Hepatocyte (in vitro differentiated cells): ENCODE data around the gene NME4. TPM values are rescaled to one million over a fixed set of nuclear protein-coding genes. Genes with fewer than 3 reads are reported as not detected.
"Not testable (repeated sequence)": the region's sequence is repeated elsewhere in the genome, so short reads cannot be mapped to it uniquely, and the experiment has no call there.

Experiments used
- DNase-seq: peaks from one replicate; pipeline ENCODE4 v3.0.0-alpha.2; 2016; ENCODE audit warnings: low spot score
- H2AFZ ChIP-seq: fragments of 200-600 bp; sonication (generic); 2 replicates; pipeline ENCODE4 v1.6.0; 2016; ENCODE audit warnings: antibody characterized with exemption, mild to moderate bottlenecking
- H3K27ac ChIP-seq: fragments of 200-600 bp; sonication (generic); 2 replicates; pipeline ENCODE4 v1.5.1; 2016; ENCODE audit warnings: mild to moderate bottlenecking
- H3K27me3 ChIP-seq: fragments of 200-600 bp; sonication (generic); 2 replicates; pipeline ENCODE4 v1.6.1; 2016
- H3K36me3 ChIP-seq: fragments of 200-600 bp; sonication (generic); replicated peaks from 2 replicates; pipeline ENCODE4 v1.5.1; 2016; ENCODE audit warnings: low read depth; ENCODE audit not compliant: insufficient read depth
- H3K4me1 ChIP-seq: fragments of 200-600 bp; sonication (generic); 2 replicates; pipeline ENCODE4 v1.5.1; 2016; ENCODE audit warnings: mild to moderate bottlenecking, moderate library complexity; ENCODE audit not compliant: insufficient read depth
- H3K4me2 ChIP-seq: fragments of 200-600 bp; sonication (generic); 2 replicates; pipeline ENCODE4 v1.6.0; 2016
- H3K4me3 ChIP-seq: fragments of 200-600 bp; sonication (generic); 2 replicates; pipeline ENCODE4 v1.5.1; 2016; ENCODE audit warnings: mild to moderate bottlenecking
- H3K79me2 ChIP-seq: fragments of 200-600 bp; sonication (generic); 2 replicates; pipeline ENCODE4 v1.6.0; 2017; ENCODE audit warnings: mild to moderate bottlenecking
- H3K9me2 ChIP-seq: fragments of 200-600 bp; sonication (generic); replicated peaks from 2 replicates; pipeline ENCODE4 v1.6.0; 2017; ENCODE audit warnings: mild to moderate bottlenecking; ENCODE audit not compliant: insufficient read depth
- H3K9me3 ChIP-seq: fragments of 200-600 bp; sonication (generic); 2 replicates; pipeline ENCODE4 v1.5.1; 2016; ENCODE audit warnings: low read depth, mild to moderate bottlenecking
- H4K20me1 ChIP-seq: fragments of 200-600 bp; sonication (generic); 2 replicates; pipeline ENCODE4 v1.6.0; 2016; ENCODE audit warnings: mild to moderate bottlenecking; ENCODE audit not compliant: insufficient read depth, poor library complexity, severe bottlenecking
- EZH2 ChIP-seq: fragments of 200-600 bp; sonication (generic); IDR thresholded peaks from 2 replicates; pipeline ENCODE4 v1.6.1; 2016; ENCODE audit warnings: antibody characterized with exemption, mild to moderate bottlenecking, borderline replicate concordance
- EZH2phosphoT487 ChIP-seq: fragments of 200-600 bp; sonication (generic); IDR thresholded peaks from one replicate; pipeline ENCODE4 v1.6.1; 2018; ENCODE audit warnings: antibody characterized with exemption, mild to moderate bottlenecking, low read depth, moderate library complexity; ENCODE audit not compliant: unreplicated experiment, severe bottlenecking
- WGBS: methylation state at CpG from one replicate; pipeline ENCODE4 v1.1.6; 2016; ENCODE audit warnings: low lambda C conversion rate; ENCODE audit errors: missing lambda C conversion rate; 5-methylcytosine and 5-hydroxymethylcytosine counted together
- polyA plus RNA-seq: library from polyadenylated mRNA; unstranded; fragments of >200 nt; fragmentation: Nextera tagmentation; extraction: Ambion mirVana; gene quantifications from 2 replicates; pipeline ENCODE4 v1.2.1, GENCODE V29; 2016
- total RNA-seq: library from RNA; depleted of rRNA; stranded (reverse); fragments of >200 nt; gene quantifications from 2 replicates; pipeline ENCODE4 v1.2.3, GENCODE V29; 2014
- TF ChIP-seq, protein P1 (sequence below): fragments of 200-600 bp; sonication (generic); IDR thresholded peaks from 2 replicates; pipeline ENCODE4 v1.5.1; 2016; ENCODE audit warnings: antibody characterized with exemption, mild to moderate bottlenecking; ENCODE audit not compliant: poor library complexity

NME4 gene
- total and polyA plus RNA-seq, 2 experiments from 2014 or later = 168 to 543 TPM

DNA sequence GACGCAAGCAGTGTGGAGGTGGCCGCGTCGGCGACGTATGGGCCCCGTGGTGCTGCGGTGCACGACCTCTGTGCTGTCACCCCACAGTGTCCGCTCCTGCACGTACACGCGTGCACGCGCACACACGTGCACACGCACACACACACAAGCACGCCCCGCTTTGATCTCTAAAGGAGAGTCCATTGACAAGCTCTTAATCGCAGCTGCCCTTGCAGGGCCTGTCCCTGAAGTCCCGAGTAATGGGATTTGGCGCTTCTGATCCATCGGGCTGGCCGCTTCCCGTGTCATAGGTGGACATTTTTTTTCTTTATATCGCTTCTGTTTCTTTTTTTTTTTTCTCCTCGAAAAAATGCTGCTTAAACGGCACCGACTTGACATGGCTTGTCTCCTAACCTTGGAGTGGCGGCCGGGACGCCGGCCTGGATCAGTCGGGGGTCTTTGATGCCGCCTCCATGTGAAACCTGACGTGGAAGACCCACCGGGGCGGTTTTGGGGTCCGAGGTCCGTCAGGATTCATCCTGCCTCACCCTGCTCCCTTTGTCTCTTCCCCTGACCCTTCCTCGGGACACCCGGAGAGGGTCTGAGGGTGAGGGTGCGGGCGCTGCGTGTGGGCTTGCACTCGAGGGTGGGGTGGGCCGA, 36.2 kb upstream of the NME4 start:
- Histone ChIP-seq H3K36me3 (no peaks in the 10 kb centered on the region), H4K20me1 (no peaks in the 10 kb centered on the region), H3K4me3 (no peak overlapping the region), H2AFZ (no peak overlapping the region), H3K4me1 (no peaks in the 10 kb centered on the region), H3K27me3 (no peaks in the 10 kb centered on the region), H3K79me2 (no peaks in the 10 kb centered on the region), H3K27ac (no peak overlapping the region), H3K4me2 (no peak overlapping the region), H3K9me3 (no peaks in the 10 kb centered on the region), H3K9me2 (no peaks in the 10 kb centered on the region)
- DNase-seq = no peak
- 94% methylated on average over 45 of the region's 47 CpGs for WGBS
- TF ChIP-seq, protein P1, sequence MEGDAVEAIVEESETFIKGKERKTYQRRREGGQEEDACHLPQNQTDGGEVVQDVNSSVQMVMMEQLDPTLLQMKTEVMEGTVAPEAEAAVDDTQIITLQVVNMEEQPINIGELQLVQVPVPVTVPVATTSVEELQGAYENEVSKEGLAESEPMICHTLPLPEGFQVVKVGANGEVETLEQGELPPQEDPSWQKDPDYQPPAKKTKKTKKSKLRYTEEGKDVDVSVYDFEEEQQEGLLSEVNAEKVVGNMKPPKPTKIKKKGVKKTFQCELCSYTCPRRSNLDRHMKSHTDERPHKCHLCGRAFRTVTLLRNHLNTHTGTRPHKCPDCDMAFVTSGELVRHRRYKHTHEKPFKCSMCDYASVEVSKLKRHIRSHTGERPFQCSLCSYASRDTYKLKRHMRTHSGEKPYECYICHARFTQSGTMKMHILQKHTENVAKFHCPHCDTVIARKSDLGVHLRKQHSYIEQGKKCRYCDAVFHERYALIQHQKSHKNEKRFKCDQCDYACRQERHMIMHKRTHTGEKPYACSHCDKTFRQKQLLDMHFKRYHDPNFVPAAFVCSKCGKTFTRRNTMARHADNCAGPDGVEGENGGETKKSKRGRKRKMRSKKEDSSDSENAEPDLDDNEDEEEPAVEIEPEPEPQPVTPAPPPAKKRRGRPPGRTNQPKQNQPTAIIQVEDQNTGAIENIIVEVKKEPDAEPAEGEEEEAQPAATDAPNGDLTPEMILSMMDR = no peak
- no peak for TF ChIP-seq EZH2phosphoT487
- no peak for TF ChIP-seq EZH2

DNA sequence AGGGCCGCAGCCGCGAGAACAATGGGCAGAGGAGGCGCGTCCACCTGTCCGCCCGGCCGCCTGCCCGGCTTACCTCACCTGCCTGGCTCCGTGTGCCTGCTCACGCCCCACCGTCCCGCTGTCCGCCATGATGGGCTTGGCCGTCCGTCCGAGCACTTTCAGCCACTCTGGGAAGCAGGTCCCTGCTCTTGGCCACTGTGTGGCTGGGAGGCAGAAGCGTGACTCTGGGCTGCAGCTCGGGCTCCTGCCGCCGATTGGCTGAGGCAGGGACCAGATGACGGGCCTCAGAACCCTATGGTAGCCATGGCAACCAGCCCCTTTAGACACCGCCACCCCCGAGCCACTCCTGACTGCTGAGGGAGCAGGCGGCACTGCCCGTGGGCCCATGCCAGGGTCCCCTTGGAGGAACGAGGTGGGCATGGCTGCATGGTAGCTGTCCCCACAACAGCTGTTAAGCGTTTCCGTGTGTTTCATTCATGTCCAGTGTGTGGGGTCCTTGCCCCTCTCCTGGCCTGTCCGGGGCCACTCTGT, 35.6 kb upstream of the NME4 start:
- H3K4me2 ChIP-seq = no peak overlapping the region
- no peaks in the 10 kb centered on the region for H3K9me2 ChIP-seq
- H4K20me1 ChIP-seq = no peaks in the 10 kb centered on the region
- H3K79me2 ChIP-seq = no peaks in the 10 kb centered on the region
- no peaks in the 10 kb centered on the region for H3K27me3 ChIP-seq
- no peak for DNase-seq
- no peaks in the 10 kb centered on the region for H3K9me3 ChIP-seq
- H3K4me3 ChIP-seq = no peak overlapping the region
- TF ChIP-seq EZH2 (no peak), EZH2phosphoT487 (no peak)
- TF ChIP-seq, protein P1 = no peak
- H3K4me1 ChIP-seq = no peaks in the 10 kb centered on the region
- WGBS = 90% methylated on average over 16 of the region's 30 CpGs
- no peaks in the 10 kb centered on the region for H3K36me3 ChIP-seq
- no peak overlapping the region for H3K27ac ChIP-seq
- no peak overlapping the region for H2AFZ ChIP-seq

- WGBS = 45% methylated on average over 26 of the region's 30 CpGs
- no peak overlapping the region for H3K4me2 ChIP-seq
- peak; percentile 89 for DNase-seq
These were observed 34.9 kb upstream of the NME4 start for GRCh38 chr16:361872-362701.

GRCh38 chr16:362702-362999, 34.3 kb upstream of the NME4 start:
- 95% methylated on average over 17 of the region's 24 CpGs for WGBS
- H3K27me3 ChIP-seq, H3K9me3 ChIP-seq, H2AFZ ChIP-seq, H3K79me2 ChIP-seq, DNase-seq, H3K4me2 ChIP-seq, H4K20me1 ChIP-seq, H3K27ac ChIP-seq, H3K36me3 ChIP-seq, H3K4me1 ChIP-seq, H3K4me3 ChIP-seq, H3K9me2 ChIP-seq: not testable (repeated sequence)

More at GRCh38 chr16:361872-362701, 34.9 kb upstream of the NME4 start:
- H3K36me3 ChIP-seq = no peaks in the 10 kb centered on the region
- H3K9me3 ChIP-seq = no peaks in the 10 kb centered on the region
- no peaks in the 10 kb centered on the region for H3K9me2 ChIP-seq
- H3K27me3 ChIP-seq = no peaks in the 10 kb centered on the region
- H2AFZ ChIP-seq = no peak overlapping the region
- no peaks in the 10 kb centered on the region for H3K4me1 ChIP-seq
- H3K79me2 ChIP-seq = no peaks in the 10 kb centered on the region
- no peaks in the 10 kb centered on the region for H4K20me1 ChIP-seq
- no peak overlapping the region for H3K27ac ChIP-seq
- no peak for TF ChIP-seq EZH2
- no peak for TF ChIP-seq EZH2phosphoT487
- TF ChIP-seq, protein P1 = peak; percentile 78
- no peak overlapping the region for H3K4me3 ChIP-seq
